ENCODE measurements around the gene TFF2.

DNA sequence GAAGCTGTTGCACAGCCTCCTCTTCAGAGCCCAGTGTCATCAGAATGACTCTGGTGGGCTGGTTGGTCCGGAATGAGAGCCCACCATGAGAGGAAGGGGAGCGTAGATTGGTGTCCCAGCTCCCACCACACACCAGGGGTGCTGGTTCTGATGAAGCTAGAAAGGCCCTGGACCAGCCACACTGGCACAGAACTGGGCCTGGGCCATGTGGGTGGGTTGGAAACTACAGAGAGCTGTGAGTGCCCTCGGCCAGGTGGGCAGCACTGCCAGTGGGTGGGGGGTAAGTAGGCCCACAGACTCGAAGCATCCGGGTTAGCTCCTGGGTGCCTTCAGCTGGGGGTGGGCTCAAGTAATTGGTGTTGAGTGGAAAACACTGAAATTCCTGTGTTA lies 27.2 kb upstream of the TFF2 start:
- TF ChIP-seq, protein P1, sequence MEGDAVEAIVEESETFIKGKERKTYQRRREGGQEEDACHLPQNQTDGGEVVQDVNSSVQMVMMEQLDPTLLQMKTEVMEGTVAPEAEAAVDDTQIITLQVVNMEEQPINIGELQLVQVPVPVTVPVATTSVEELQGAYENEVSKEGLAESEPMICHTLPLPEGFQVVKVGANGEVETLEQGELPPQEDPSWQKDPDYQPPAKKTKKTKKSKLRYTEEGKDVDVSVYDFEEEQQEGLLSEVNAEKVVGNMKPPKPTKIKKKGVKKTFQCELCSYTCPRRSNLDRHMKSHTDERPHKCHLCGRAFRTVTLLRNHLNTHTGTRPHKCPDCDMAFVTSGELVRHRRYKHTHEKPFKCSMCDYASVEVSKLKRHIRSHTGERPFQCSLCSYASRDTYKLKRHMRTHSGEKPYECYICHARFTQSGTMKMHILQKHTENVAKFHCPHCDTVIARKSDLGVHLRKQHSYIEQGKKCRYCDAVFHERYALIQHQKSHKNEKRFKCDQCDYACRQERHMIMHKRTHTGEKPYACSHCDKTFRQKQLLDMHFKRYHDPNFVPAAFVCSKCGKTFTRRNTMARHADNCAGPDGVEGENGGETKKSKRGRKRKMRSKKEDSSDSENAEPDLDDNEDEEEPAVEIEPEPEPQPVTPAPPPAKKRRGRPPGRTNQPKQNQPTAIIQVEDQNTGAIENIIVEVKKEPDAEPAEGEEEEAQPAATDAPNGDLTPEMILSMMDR (IDR thresholded peaks at IDR 0.05 in 8 of 11, conservative IDR thresholded peaks at IDR 0.05 in 3 of 11), result no peak
- TF ChIP-seq POLR2A (IDR thresholded peaks at IDR 0.05) (no peak), POLR2AphosphoS5 (IDR thresholded peaks at IDR 0.05) (no peak)

All from spleen (tissue), 7 donors.